Activated B cell treated with CpG ODN at 0.5 μM for 24 hours (primary cell): ENCODE measurements around the gene DBNDD2. TPM values are rescaled to one million over a fixed set of nuclear protein-coding genes. Genes with fewer than 3 reads are reported as not detected.

Source experiments
- ATAC-seq: fragments of 200-7000 bp; cut with Tn5 transposase; one replicate; pipeline ENCODE4 v1.10.0; 2021; ENCODE audit warnings: low read depth, mild to moderate bottlenecking, moderate library complexity
- CTCF ChIA-PET: fragments of 350-600 bp; sonication (Branson Sonifier 250); formaldehyde crosslinking; loops from one replicate; lab custom pipeline; 2021; ENCODE audit warnings: antibody characterized with exemption; lab: Charles Lee
- POLR2A ChIA-PET: fragments of 350-600 bp; sonication (Branson Sonifier 250); formaldehyde crosslinking; loops from one replicate; lab custom pipeline; 2021; ENCODE audit warnings: antibody characterized with exemption; lab: Charles Lee
- DNase-seq: peaks from one replicate; pipeline ENCODE4 v3.0.0; 2022
- H3K27ac Mint-ChIP-seq: one replicate; pipeline ENCODE4 v1.8.0; 2020; ENCODE audit warnings: mixed read lengths
- H3K27me3 Mint-ChIP-seq: one replicate; pipeline ENCODE4 v1.8.0; 2021; ENCODE audit warnings: mixed read lengths
- H3K36me3 Mint-ChIP-seq: one replicate; pipeline ENCODE4 v1.8.0; 2021; ENCODE audit warnings: low read depth, mixed read lengths
- H3K4me1 Mint-ChIP-seq: one replicate; pipeline ENCODE4 v1.8.0; 2021; ENCODE audit warnings: mixed read lengths
- H3K4me3 Mint-ChIP-seq: one replicate; pipeline ENCODE4 v1.8.0; 2020; ENCODE audit warnings: mild to moderate bottlenecking, mixed read lengths
- H3K9me3 Mint-ChIP-seq: one replicate; pipeline ENCODE4 v1.8.0; 2020; ENCODE audit warnings: mixed read lengths
- intact Hi-C: fragments of 100-400 bp; cut with micrococcal nuclease; formaldehyde crosslinking; loops from one replicate; pipeline ENCODE4 v1.15.1; 2024
- total RNA-seq: library from RNA; stranded (reverse); gene quantifications from 2 replicates; pipeline ENCODE4 v1.2.3, GENCODE V29; 2022
- TF ChIP-seq, protein P1 (sequence below): fragments of 200-600 bp; IDR thresholded peaks from one replicate; pipeline ENCODE4 v1.8.0; 2022; ENCODE audit warnings: antibody characterized with exemption, mild to moderate bottlenecking

DBNDD2 gene
- total RNA-seq, 1 donor from 2014 or later = 2.7 TPM

DNA sequence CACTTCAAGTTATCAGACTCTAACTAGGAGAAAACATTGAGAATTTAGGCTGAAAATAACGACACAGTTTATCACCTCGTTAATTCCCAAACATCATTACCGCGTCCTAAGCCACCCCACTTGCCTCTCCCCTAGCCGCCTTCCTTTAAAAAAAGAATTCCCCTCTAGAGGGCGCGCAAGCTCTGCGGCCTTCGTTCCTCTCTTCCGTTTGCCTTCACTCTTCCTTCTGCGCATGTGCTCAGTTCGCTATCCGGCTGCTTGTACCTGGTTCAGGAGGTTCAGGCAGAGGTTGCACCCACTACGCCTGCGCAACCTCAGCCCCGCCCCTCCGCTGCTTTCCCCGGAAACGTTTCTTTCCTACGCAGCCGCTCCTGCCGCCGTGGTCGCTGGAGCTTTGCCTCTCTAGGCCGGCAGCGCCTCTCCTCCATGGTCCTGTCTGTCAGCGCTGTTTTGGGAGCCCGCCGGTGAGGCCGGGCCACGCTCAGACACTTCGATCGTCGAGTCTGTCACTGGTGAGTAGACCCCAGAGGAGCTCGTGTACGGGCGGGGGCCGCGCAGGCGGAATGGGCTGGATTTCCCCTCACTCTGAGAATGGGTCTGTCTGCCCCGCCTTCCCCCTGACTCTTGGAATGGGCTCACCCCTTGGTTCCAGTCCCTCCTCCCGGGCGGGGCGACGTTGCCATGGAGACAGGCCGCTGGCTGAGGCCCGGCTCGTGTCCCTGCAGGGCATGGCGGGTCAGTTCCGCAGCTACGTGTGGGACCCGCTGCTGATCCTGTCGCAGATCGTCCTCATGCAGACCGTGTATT, 45.1 kb upstream of the DBNDD2 start, which contains the start of gene SYS1:
SYS1 (plus strand) TSS at position 353 of the 807 bp plus-strand sequence; CDS start at position 729, 376 bp downstream.
- H3K4me1 Mint-ChIP-seq = peaks cover 53% of the 10 kb centered on the region
- H3K4me3 Mint-ChIP-seq = peak within 1 kb of the TSS; percentile 100
- no peaks in the 10 kb centered on the region for H3K9me3 Mint-ChIP-seq
- H3K27ac Mint-ChIP-seq = peak within 1 kb of the TSS; percentile 99
- ChIA-PET CTCF (interaction anchor here (0.6 to 22.9 kb wide), 23 partner anchors 9 to 408 kb away, joined by 3 to 534 read pairs (median 5); partner anchors contain the start of gene PIGT), POLR2A (interaction anchor here (0.7 to 6.1 kb wide), 20 partner anchors 9 to 1905 kb away, joined by 3 to 74 read pairs (median 4); partner anchors contain the start of genes PCIF1, PIGT and SRSF6)
- no peaks in the 10 kb centered on the region for H3K27me3 Mint-ChIP-seq
- DNase-seq (peak; percentile 94), ATAC-seq (peak; percentile 84)
- TF ChIP-seq, protein P1, sequence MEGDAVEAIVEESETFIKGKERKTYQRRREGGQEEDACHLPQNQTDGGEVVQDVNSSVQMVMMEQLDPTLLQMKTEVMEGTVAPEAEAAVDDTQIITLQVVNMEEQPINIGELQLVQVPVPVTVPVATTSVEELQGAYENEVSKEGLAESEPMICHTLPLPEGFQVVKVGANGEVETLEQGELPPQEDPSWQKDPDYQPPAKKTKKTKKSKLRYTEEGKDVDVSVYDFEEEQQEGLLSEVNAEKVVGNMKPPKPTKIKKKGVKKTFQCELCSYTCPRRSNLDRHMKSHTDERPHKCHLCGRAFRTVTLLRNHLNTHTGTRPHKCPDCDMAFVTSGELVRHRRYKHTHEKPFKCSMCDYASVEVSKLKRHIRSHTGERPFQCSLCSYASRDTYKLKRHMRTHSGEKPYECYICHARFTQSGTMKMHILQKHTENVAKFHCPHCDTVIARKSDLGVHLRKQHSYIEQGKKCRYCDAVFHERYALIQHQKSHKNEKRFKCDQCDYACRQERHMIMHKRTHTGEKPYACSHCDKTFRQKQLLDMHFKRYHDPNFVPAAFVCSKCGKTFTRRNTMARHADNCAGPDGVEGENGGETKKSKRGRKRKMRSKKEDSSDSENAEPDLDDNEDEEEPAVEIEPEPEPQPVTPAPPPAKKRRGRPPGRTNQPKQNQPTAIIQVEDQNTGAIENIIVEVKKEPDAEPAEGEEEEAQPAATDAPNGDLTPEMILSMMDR = peak; percentile 69
- H3K36me3 Mint-ChIP-seq = peaks cover 45% of the 10 kb centered on the region
- intact Hi-C loops = loop anchor here (1.0 to 10.0 kb wide), 12 partner anchors 11 to 1043 kb away; partner anchors contain the start of genes ELMO2, PIGT, YWHAB and ZNF335

DNA sequence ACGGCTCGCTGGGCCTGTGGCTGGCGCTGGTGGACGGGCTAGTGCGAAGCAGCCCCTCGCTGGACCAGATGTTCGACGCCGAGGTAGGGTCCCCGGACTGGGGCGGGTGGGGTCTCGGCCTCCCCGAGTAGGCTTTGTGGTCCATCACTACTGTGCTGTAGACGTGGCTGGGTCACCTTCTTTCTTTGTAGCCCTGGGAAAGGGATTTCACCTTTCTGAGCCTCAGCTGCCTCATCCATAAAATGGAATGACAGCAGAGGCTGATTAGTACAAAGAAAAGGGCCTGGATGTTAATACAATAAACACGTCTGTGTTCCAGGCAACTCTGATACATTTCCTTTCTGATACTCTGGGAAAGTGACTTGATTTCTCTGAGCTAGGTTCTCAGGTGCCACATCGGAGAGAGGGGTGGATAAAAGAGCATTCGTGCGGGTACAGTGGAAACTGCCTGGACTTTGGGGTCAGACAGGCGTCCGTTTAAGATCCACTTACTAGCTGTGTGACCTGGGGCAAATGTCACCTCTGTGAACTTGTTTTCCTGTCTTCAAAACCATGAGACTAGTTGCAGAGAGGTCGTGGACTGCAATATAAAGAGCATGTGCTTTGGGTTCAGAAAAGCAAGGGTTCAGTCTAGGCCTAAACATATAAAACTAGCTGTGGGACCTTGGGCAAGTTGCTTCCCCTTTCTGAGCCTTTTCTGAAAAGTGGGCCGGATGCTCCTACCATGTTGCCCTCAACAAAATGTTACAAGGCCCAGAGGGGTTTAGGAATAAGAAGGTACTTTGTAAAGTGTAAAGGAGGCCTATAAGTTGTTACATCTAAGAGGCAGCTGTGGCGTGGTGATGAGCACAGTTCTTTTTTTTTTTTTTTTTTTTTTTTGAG, 44.2 kb upstream of the DBNDD2 start:
- DNase-seq = no peak
- CTCF ChIA-PET = interaction anchor here (0.6 to 22.9 kb wide), 17 partner anchors 8 to 407 kb away, joined by 3 to 534 read pairs (median 8); partner anchors contain the start of gene PIGT
- Mint-ChIP-seq H3K36me3 (peaks cover 48% of the 10 kb centered on the region), H3K4me3 (peak overlapping the region; percentile 100), H3K9me3 (no peaks in the 10 kb centered on the region), H3K27me3 (no peaks in the 10 kb centered on the region), H3K27ac (peak overlapping the region; percentile 99), H3K4me1 (peaks cover 62% of the 10 kb centered on the region)
- POLR2A ChIA-PET = interaction anchor here (0.7 to 6.1 kb wide), 17 partner anchors 8 to 995 kb away, joined by 3 to 74 read pairs (median 4); partner anchors contain the start of genes PCIF1 and PIGT
- TF ChIP-seq, protein P1 = no peak
- intact Hi-C loops = loop anchor here (1.0 to 10.0 kb wide), 11 partner anchors 10 to 1042 kb away; partner anchors contain the start of genes ELMO2, PIGT, YWHAB and ZNF335
- no peak for ATAC-seq

DNA sequence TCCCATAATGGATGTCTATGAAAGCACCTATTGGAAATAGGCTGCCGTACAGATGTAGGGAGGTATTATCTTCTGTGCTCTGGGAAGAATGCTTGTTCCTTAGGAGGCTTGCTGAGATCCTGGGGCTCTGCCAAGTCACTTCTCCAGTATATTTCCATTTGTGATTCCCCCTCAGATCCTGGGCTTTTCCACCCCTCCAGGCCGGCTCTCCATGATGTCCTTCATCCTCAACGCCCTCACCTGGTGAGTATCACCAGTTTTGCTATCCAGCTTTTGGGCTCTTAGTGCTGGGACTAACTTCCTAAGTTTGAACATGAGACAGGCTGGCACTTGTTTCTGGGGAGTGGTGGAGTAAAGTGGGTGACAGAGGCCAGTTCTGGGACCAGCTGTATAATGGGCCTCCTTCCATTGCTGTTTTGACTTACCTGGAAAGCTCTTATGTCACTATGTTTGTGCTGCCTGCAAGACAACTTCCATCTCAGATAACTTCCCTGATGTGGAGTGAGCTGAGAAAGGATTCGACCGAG, 42.6 kb upstream of the DBNDD2 start:
- TF ChIP-seq, protein P1 = no peak
- Mint-ChIP-seq H3K4me3 (peak overlapping the region; percentile 4), H3K4me1 (peaks cover 76% of the 10 kb centered on the region), H3K27ac (no peak overlapping the region), H3K9me3 (no peaks in the 10 kb centered on the region), H3K36me3 (peaks cover 49% of the 10 kb centered on the region), H3K27me3 (no peaks in the 10 kb centered on the region)
- intact Hi-C loops = loop anchor here (5.0 to 10.0 kb wide), 3 partner anchors 398 to 989 kb away; partner anchors contain the start of gene STK4
- DNase-seq (no peak), ATAC-seq (no peak)
- ChIA-PET CTCF (interaction anchor here (0.8 to 22.9 kb wide), 2 partner anchors 8 to 69 kb away, joined by 3 to 534 read pairs; no protein-coding TSS in a partner anchor), POLR2A (interaction anchor here (0.6 to 6.1 kb wide), 3 partner anchors 51 to 764 kb away, joined by 3 to 74 read pairs (median 41); partner anchors contain the start of gene PIGT)

DNA sequence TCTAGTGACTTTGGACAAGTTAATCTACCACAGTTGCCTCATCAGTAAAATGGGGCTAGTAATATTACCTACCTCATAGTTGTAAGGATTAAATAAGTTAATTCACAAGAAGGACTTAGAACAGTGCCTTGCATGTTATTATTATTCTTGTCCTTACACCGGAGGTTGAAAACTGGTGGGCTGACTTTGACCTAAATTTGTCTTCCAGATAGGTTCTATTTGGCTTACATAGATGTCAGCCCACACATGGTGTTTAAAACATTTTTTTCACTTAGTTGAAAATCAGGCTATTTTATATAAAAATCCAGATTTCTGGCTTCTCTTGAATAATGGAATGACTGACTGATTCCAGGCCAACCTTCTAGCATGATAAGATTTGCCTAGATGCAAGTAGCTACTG, 41.9 kb upstream of the DBNDD2 start:
- H3K27ac Mint-ChIP-seq = no peak overlapping the region
- ChIA-PET POLR2A (interaction anchor here (4.4 to 6.1 kb wide), 2 partner anchors 51 to 70 kb away, joined by 41 to 74 read pairs; partner anchors contain the start of gene PIGT), CTCF (interaction anchor here (0.6 to 22.9 kb wide), 2 partner anchors 69 to 829 kb away, joined by 4 to 534 read pairs; no protein-coding TSS in a partner anchor)
- H3K9me3 Mint-ChIP-seq = no peaks in the 10 kb centered on the region
- no peak for ATAC-seq
- H3K4me1 Mint-ChIP-seq = peaks cover 82% of the 10 kb centered on the region
- DNase-seq = no peak
- no peaks in the 10 kb centered on the region for H3K27me3 Mint-ChIP-seq
- intact Hi-C loops = loop anchor here (5.0 to 10.0 kb wide), 3 partner anchors 399 to 989 kb away; partner anchors contain the start of gene STK4
- H3K36me3 Mint-ChIP-seq = peaks cover 54% of the 10 kb centered on the region
- TF ChIP-seq, protein P1 = no peak
- H3K4me3 Mint-ChIP-seq = no peak overlapping the region
